NCI-H82 (cell line): ENCODE measurements around the gene HNRNPR.
A peak's percentile ranks its signal among the peaks of the same experiment; 100 is the strongest.
"Not testable (repeated sequence)": the region's sequence is repeated elsewhere in the genome, so short reads cannot be mapped to it uniquely, and the experiment has no call there.

ENCODE experiments used
- DNase-seq: peaks from one replicate; lab custom pipeline; 2025; lab: John Stamatoyannopoulos, UW

Gene HNRNPR

GRCh38 chr1:23344111-23344986, at the start of gene HNRNPR:
Gene HNRNPR (minus strand): TSS chr1:23344284. CDS start chr1:23341008, 3,276 bp downstream.
- peak; percentile 100 for DNase-seq

- DNase-seq: no peak
Observed at GRCh38 chr1:23393706-23394105, 49.6 kb upstream of the HNRNPR start.

- DNase-seq: no peak
Observed at GRCh38 chr1:23392125-23392855, 48.2 kb upstream of the HNRNPR start.

GRCh38 chr1:23389837-23390321, 45.8 kb upstream of the HNRNPR start:
- DNase-seq: no peak

- DNase-seq: no peak
Observed at GRCh38 chr1:23387494-23387893, 43.4 kb upstream of the HNRNPR start.

GRCh38 chr1:23385119-23385621, 41.1 kb upstream of the HNRNPR start:
- DNase-seq: no peak

- DNase-seq: no peak
Observed at GRCh38 chr1:23384312-23385058, 40.4 kb upstream of the HNRNPR start.

- DNase-seq: no peak
Observed at GRCh38 chr1:23383577-23384311, 39.7 kb upstream of the HNRNPR start.

- DNase-seq: no peak
Observed at GRCh38 chr1:23381233-23381885, 37.3 kb upstream of the HNRNPR start.

GRCh38 chr1:23380719-23381118, 36.6 kb upstream of the HNRNPR start:
- DNase-seq: no peak

GRCh38 chr1:23380236-23380635, 36.2 kb upstream of the HNRNPR start:
- not testable (repeated sequence) for DNase-seq

GRCh38 chr1:23376890-23377811, 33.1 kb upstream of the HNRNPR start:
- DNase-seq: no peak

GRCh38 chr1:23374079-23374735, 30.1 kb upstream of the HNRNPR start:
- not testable (repeated sequence) for DNase-seq

- DNase-seq: no peak
Observed at GRCh38 chr1:23371987-23372880, 28.1 kb upstream of the HNRNPR start.

- peak; percentile 79 for DNase-seq
Observed at GRCh38 chr1:23370709-23371584, 26.9 kb upstream of the HNRNPR start.

GRCh38 chr1:23370330-23370708, 26.2 kb upstream of the HNRNPR start:
- no peak for DNase-seq
